Activated CD8-positive, alpha-beta memory T cell treated with anti-CD3 and anti-CD28 coated beads, Interleukin-2, amount 10 ng/mL, durations not matched to agents 7 days and 5 days (primary cell): ENCODE measurements around the gene SF3B5. TPM values are rescaled to one million over a fixed set of nuclear protein-coding genes. Genes with fewer than 3 reads are reported as not detected.
"Not testable (repeated sequence)": the region's sequence is repeated elsewhere in the genome, so short reads cannot be mapped to it uniquely, and the experiment has no call there.

Source experiments
- ATAC-seq: fragments of 150-1000 bp; cut with Tn5 transposase; one replicate; pipeline ENCODE4 v1.10.0; 2021; ENCODE audit warnings: moderate library complexity
- CTCF ChIA-PET: fragments of 350-600 bp; sonication (Branson Sonifier 250); formaldehyde crosslinking; loops from one replicate; lab custom pipeline; 2021; ENCODE audit warnings: antibody characterized with exemption; lab: Charles Lee
- DNase-seq: peaks from one replicate; pipeline ENCODE4 v3.0.0-alpha.2; 2020
- H3K27ac Mint-ChIP-seq: one replicate; pipeline ENCODE4 v1.8.0; 2021; ENCODE audit warnings: mild to moderate bottlenecking, mixed read lengths
- H3K27me3 Mint-ChIP-seq: one replicate; pipeline ENCODE4 v1.8.0; 2021; ENCODE audit warnings: mixed read lengths
- H3K36me3 Mint-ChIP-seq: one replicate; pipeline ENCODE4 v1.8.0; 2021; ENCODE audit warnings: mild to moderate bottlenecking, mixed read lengths
- H3K4me1 Mint-ChIP-seq: one replicate; pipeline ENCODE4 v1.8.0; 2021; ENCODE audit warnings: mixed read lengths
- H3K4me3 Mint-ChIP-seq: one replicate; pipeline ENCODE4 v1.8.0; 2021; ENCODE audit warnings: mild to moderate bottlenecking, moderate library complexity, mixed read lengths
- H3K9me3 Mint-ChIP-seq: one replicate; pipeline ENCODE4 v1.8.0; 2022; ENCODE audit warnings: low read depth, mixed read lengths
- total RNA-seq, 2 experiments: library from RNA; stranded (reverse); gene quantifications; one replicate each; pipeline ENCODE4 v1.2.3, GENCODE V29; 2021

SF3B5 gene
- total RNA-seq = 100 to 1,000 TPM; 151 to 176 TPM

DNA sequence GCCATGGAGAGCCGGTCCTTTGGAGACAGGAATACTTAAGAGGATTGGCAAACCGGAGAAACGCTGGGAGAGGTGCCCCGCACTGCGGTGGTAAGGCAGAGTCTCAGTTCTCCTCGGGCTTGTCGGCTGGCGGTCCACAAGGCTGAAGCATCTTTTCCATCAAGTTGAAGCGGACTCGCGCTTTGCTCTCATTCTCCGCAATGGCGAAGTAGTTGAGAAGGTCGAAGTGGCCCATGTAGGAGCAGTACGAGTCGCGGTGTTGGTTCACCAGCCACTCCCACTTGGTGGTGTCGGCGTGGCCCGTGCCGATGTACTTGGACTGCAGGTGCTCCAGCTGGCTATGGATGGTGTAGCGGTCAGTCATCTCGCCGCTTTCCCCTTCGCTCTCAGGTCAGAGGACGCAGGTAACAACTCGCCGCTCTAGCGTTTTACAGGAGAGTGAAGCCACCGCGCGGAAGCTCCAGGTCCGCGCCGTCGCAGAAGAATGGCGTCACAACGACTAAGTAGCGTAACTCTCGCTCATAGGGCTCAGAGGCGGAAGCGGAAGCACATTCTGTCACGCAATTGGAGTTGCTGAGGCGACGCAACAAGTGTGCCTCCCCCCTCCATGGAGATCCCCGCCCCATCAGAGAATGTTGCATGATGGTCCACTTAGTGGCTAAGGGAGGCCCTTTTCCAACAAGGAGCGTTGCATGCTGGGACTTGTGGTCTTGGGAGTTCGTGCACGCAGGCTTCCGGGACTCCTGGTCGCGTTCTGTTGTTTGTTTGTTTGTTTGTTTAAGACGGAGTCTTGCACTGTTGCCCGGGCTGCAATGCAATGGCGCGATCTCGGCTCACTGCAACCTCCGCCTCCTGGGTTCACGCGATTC lies at the start of gene SF3B5:
Gene SF3B5, minus strand, starts transcription at position 440 of the 869 bp plus-strand sequence. Its CDS starts 76 bp downstream, at position 364.
- Mint-ChIP-seq H3K27ac (peak within 1 kb of the TSS; percentile 97), H3K9me3 (no peaks in the 10 kb centered on the region), H3K27me3 (no peaks in the 10 kb centered on the region), H3K4me1 (peaks cover 34% of the 10 kb centered on the region), H3K36me3 (peaks cover 6% of the 10 kb centered on the region), H3K4me3 (peak within 1 kb of the TSS; percentile 98)
- CTCF ChIA-PET = interaction anchor here (1.1 to 4.2 kb wide), 5 partner anchors 10 to 517 kb away, joined by 3 to 18 read pairs (median 5); no protein-coding TSS in a partner anchor
- peak; percentile 99 for DNase-seq
- peak; percentile 96 for ATAC-seq

DNA sequence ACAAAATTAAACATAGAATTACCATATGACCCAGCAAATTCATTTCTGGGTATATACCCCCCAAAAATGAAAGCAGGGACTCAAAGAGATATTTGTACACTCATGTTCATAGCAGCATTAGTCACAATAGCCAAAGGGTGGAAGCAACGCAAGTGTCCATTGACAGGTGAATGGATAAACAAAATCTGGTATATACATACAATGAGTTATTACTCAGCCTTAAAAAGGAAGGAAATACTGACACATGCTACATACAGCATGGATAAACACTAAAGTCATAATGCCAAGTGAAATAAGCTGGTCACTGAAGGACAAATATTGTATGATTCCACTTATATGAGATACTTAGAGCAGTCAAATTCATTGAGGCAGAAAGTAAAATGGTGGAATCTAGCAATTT lies 49.6 kb upstream of the SF3B5 start:
- peaks cover 11% of the 10 kb centered on the region for H3K4me1 Mint-ChIP-seq
- ATAC-seq (no peak), DNase-seq (no peak)
- no peak overlapping the region for H3K27ac Mint-ChIP-seq
- H3K27me3 Mint-ChIP-seq = peaks cover 11% of the 10 kb centered on the region
- H3K36me3 Mint-ChIP-seq = peaks cover 2% of the 10 kb centered on the region
- H3K4me3 Mint-ChIP-seq = no peak overlapping the region
- CTCF ChIA-PET = interaction anchor here (2.5 kb wide), 1 partner anchor 39 kb away, joined by 8 read pairs; no protein-coding TSS in a partner anchor
- H3K9me3 Mint-ChIP-seq = no peaks in the 10 kb centered on the region

DNA sequence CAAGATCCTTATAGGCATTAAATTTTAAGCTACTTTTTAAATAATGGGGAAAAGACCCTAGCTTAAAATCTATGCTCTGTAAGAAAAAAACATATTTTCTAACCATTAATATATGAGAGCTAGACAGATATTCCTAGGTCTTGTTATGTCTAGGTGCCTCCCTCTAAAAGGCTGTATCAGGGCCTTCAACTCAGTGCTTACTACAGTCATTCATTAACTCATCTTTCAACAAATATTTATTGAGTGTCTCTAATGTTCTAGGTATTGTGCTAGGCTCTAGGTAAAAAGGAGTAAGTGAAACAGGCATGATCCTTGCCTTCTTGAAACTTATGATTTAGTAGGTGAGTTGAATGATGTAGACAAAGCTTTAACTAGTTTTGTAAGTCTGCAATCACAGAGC lies 48.5 kb upstream of the SF3B5 start:
- Mint-ChIP-seq H3K27me3 (peaks cover 9% of the 10 kb centered on the region), H3K27ac (no peak overlapping the region), H3K36me3 (peaks cover 2% of the 10 kb centered on the region), H3K4me3 (no peak overlapping the region), H3K9me3 (no peaks in the 10 kb centered on the region), H3K4me1 (peaks cover 6% of the 10 kb centered on the region)
- CTCF ChIA-PET = interaction anchor here (2.5 kb wide), 1 partner anchor 38 kb away, joined by 8 read pairs; no protein-coding TSS in a partner anchor
- ATAC-seq (no peak), DNase-seq (no peak)

DNA sequence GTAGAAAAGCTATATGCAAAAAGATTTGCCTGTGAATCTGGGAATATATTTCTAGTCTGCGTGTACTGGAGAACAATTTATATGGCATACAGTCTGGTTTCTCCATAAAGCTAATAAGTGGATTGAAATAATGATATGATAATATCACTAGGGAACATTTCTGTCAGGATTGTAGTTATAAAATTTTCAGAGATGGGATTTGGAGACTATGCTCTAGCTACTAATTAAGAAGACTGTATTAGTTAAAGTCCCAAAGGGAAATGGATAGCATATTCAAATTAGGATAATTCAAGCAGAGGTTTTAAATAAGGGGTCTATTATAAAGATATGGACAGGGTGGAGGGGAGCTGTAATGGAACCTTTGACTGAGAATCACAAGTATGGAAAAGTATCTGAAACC lies 47.7 kb upstream of the SF3B5 start:
- H3K27me3 Mint-ChIP-seq = peaks cover 6% of the 10 kb centered on the region
- no peak for ATAC-seq
- CTCF ChIA-PET = interaction anchor here (1.4 to 2.5 kb wide), 2 partner anchors 37 to 74 kb away, joined by 7 to 8 read pairs; no protein-coding TSS in a partner anchor

DNA sequence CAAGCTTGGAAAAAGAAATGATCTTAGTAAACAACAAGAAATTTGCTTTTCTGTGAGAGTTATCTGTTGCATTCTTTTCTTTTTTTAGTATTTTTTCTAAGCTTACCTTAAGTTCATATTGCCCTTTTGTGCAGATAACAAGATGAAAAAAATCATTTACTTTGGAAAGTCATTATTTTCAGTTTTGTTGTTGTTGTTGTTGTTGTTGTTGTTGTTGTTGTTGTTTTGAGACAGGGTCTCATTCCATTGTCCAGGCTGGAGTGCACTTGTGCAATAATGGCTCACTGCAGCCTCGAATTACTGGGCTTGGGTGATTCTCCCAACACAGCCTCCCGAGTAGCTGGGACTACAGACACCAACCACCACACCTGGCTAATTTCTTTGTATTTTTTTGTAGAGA lies 46.1 kb upstream of the SF3B5 start:
- Mint-ChIP-seq H3K4me3 (no peak overlapping the region), H3K9me3 (no peaks in the 10 kb centered on the region), H3K4me1 (peaks cover 6% of the 10 kb centered on the region), H3K27me3 (peaks cover 7% of the 10 kb centered on the region), H3K27ac (no peak overlapping the region), H3K36me3 (peaks cover 2% of the 10 kb centered on the region)
- no peak for ATAC-seq
- no peak for DNase-seq
- CTCF ChIA-PET = no interaction called here

More for the DNA sequence above, 47.7 kb upstream of the SF3B5 start:
- Mint-ChIP-seq H3K27ac (no peak overlapping the region), H3K4me3 (no peak overlapping the region), H3K9me3 (no peaks in the 10 kb centered on the region), H3K4me1 (peaks cover 6% of the 10 kb centered on the region), H3K36me3 (peaks cover 2% of the 10 kb centered on the region)
- DNase-seq = no peak

DNA sequence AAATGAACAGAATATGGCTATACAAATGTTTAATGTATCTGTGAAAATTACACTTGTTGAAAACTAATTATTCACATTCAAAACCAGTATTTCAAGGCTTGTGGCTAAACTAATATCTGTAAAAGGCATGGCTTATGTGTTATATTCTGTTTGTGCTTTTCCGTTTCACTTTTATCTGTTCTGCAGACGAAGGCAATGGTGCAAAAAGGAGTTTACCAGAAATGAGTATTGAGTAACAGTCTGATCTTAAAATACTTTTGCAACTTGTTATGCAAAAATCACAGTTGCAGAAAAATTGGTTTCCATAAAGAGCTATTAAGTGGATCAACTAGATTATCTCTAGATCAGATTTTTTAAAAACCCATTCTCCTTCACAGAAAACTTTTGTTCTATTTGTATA lies 45.5 kb upstream of the SF3B5 start:
- no peak overlapping the region for H3K4me3 Mint-ChIP-seq
- no peak for ATAC-seq
- H3K27me3 Mint-ChIP-seq = peaks cover 10% of the 10 kb centered on the region
- no peaks in the 10 kb centered on the region for H3K9me3 Mint-ChIP-seq
- peaks cover 2% of the 10 kb centered on the region for H3K36me3 Mint-ChIP-seq
- no peak for DNase-seq
- CTCF ChIA-PET = no interaction called here
- H3K4me1 Mint-ChIP-seq = peaks cover 6% of the 10 kb centered on the region
- no peak overlapping the region for H3K27ac Mint-ChIP-seq

DNA sequence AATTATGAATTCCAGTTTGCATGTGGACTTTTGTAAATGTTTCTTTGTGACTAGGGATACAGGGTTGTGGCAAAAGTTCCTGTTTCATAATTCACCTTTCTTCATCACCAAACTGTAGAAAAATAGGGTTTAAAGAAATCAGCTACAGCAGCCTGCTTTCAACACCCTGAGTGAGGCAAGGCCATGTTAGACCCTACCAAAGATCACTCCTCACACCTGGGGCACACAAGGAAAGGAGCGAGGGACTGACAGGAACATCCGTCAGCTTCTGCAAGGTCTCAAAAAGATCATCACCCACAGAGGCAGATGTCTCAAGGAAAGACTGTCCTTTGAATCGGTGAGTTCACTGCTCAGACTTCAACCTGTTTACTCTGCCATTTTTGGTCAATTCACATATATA lies 44.4 kb upstream of the SF3B5 start:
- Mint-ChIP-seq H3K4me1 (peaks cover 6% of the 10 kb centered on the region), H3K36me3 (peaks cover 2% of the 10 kb centered on the region), H3K27ac (no peak overlapping the region), H3K27me3 (peaks cover 12% of the 10 kb centered on the region), H3K9me3 (no peaks in the 10 kb centered on the region), H3K4me3 (no peak overlapping the region)
- CTCF ChIA-PET = no interaction called here
- DNase-seq (no peak), ATAC-seq (no peak)

DNA sequence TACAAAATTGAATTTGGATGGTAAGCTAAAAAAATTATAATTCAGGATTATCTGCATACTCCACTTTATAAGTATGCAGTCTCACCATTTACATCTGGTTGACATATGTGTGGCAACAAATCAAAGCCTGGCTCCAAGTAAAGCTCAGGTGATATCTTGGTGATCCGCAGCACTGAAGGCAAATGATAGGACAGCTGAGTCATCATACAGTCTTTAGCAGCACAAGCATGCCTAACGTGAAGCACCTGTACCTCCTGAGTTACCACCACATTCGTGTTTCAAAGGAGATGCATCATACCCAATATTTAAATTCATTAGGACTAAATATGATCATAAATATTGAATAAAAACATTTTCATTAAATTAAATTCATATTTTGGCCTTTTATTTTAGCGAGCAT lies 43.2 kb upstream of the SF3B5 start:
- Mint-ChIP-seq H3K27me3 (peaks cover 12% of the 10 kb centered on the region), H3K4me3 (no peak overlapping the region), H3K27ac (no peak overlapping the region), H3K36me3 (peaks cover 2% of the 10 kb centered on the region), H3K9me3 (no peaks in the 10 kb centered on the region), H3K4me1 (peaks cover 4% of the 10 kb centered on the region)
- DNase-seq (no peak), ATAC-seq (no peak)
- CTCF ChIA-PET = no interaction called here

DNA sequence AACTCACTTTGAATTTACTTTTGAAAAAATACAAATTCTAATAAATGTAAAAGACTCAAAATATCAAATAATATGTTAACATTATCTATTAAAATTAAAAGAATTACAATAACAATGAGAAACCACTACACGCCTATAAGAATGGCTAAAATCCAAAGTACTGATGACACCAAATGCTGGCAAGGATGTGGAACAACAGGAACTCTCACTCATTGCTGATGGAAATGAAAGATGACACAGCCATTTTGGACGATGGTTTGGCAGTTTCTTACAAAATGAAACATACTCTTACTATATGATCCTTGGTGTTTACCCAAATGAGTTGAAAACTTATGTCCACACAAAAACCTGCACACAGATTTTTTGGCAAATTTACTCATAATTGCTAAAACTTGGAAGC lies 39.4 kb upstream of the SF3B5 start:
- peaks cover 14% of the 10 kb centered on the region for H3K27me3 Mint-ChIP-seq
- ATAC-seq (no peak), DNase-seq (no peak)

DNA sequence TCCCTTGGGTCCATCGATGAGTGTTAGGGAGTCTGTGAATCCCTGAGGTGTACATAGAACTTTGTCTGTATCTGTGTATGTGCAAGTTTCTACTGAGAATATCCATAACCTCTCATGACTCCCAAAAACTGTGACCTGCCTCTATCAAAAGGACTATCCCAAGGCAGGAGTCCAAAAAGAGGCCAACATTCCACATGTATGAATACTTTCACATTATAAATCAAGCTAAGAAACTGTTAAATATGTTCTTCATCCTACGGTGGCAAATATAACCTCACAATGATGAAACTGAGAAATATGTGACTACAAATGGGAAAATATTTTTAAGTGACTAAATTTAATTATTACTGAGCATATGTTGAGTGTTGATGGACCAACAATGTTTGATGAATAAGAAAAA lies 38.8 kb upstream of the SF3B5 start:
- DNase-seq (no peak), ATAC-seq (no peak)
- H3K36me3 Mint-ChIP-seq = no peaks in the 10 kb centered on the region
- CTCF ChIA-PET = no interaction called here
- H3K4me1 Mint-ChIP-seq = peaks cover 12% of the 10 kb centered on the region
- H3K27me3 Mint-ChIP-seq = peaks cover 14% of the 10 kb centered on the region
- H3K9me3 Mint-ChIP-seq = no peaks in the 10 kb centered on the region
- no peak overlapping the region for H3K27ac Mint-ChIP-seq
- H3K4me3 Mint-ChIP-seq = no peak overlapping the region

More for the DNA sequence above, 39.4 kb upstream of the SF3B5 start:
- H3K9me3 Mint-ChIP-seq = no peaks in the 10 kb centered on the region
- H3K4me3 Mint-ChIP-seq = no peak overlapping the region
- peaks cover 12% of the 10 kb centered on the region for H3K4me1 Mint-ChIP-seq
- H3K27ac Mint-ChIP-seq = no peak overlapping the region
- no peaks in the 10 kb centered on the region for H3K36me3 Mint-ChIP-seq
- CTCF ChIA-PET = no interaction called here

DNA sequence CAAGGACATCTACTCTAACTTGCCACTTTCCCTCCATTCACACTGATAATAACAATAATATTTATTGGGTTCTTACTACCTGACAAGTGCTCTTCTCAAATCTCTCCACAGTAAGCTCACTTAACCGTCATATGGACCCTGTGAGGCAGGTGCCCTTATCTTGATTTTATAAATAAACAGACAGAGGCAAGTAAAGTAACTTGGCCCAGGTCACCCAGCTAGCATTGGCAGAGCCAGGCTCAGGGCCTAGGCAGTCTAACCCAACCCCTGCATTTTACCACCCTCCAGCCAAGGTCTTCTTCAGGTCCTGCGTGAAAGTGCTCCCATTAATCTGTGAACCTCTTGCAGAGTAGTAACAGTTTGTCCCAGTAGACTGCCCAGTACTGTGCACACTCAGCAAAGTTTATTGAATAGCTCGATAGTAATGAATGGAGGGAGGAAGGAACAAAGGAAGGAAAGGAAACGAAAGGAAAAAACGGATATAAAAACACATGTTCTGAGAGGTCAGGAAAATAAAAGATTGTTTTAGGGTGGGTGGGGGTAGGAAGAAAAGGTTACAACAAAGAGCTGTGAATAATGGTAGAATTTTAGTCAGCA lies 38.0 kb upstream of the SF3B5 start:
- ATAC-seq = no peak
- no peak overlapping the region for H3K27ac Mint-ChIP-seq
- H3K9me3 Mint-ChIP-seq = no peaks in the 10 kb centered on the region
- H3K4me1 Mint-ChIP-seq = peaks cover 12% of the 10 kb centered on the region
- H3K27me3 Mint-ChIP-seq = peaks cover 16% of the 10 kb centered on the region
- DNase-seq = no peak
- H3K36me3 Mint-ChIP-seq = peaks cover 1% of the 10 kb centered on the region
- no peak overlapping the region for H3K4me3 Mint-ChIP-seq
- CTCF ChIA-PET = no interaction called here

DNA sequence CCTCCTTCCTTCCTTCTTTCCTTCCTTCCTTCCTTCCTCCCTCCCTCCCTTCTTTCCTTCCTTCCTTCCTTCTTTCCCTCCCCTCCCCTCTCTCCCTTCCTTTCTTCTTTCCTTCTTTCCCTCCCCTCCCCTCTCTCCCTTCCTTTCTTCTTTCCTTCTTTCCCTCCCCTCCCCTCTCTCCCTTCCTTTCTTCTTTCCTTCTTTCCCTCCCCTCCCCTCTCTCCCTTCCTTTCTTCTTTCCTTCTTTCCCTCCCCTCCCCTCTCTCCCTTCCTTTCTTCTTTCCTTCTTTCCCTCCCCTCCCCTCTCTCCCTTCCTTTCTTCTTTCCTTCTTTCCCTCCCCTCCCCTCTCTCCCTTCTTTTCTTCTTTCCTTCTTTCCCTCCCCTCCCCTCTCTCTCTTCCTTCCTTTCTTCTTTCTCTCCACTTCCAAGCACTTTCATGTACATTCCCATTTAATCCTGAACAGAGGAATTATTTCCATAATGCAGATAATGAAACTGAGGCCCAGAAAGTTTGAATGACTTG lies 36.9 kb upstream of the SF3B5 start:
- H3K4me3 Mint-ChIP-seq, DNase-seq, H3K27ac Mint-ChIP-seq, ATAC-seq, H3K9me3 Mint-ChIP-seq, CTCF ChIA-PET, H3K36me3 Mint-ChIP-seq: not testable (repeated sequence)
- H3K27me3 Mint-ChIP-seq = peaks cover 17% of the 10 kb centered on the region
- peaks cover 12% of the 10 kb centered on the region for H3K4me1 Mint-ChIP-seq

DNA sequence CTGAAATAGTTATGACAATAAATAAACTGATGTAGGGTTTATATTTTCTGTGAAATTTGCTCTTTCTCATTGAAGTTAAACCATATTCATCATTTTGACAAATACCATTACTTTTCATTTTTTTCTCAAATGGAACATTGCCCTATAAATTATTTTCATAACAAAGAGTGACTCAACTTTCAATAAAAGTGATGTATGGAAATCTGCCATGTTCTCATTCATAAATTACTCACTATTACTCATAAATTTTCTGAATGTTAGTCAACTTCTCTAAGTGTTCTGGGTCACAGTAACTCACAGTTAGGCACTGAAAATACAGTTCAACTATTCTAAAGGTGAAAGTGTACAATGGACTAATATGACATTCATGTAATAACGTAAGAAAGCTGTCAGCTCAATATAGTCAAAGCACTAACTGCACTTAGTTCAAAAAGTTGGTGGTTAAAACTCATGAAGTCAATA lies 35.9 kb upstream of the SF3B5 start:
- peaks cover 14% of the 10 kb centered on the region for H3K27me3 Mint-ChIP-seq
- H3K4me1 Mint-ChIP-seq = peaks cover 12% of the 10 kb centered on the region
- no peak overlapping the region for H3K27ac Mint-ChIP-seq
- H3K36me3 Mint-ChIP-seq = peaks cover 2% of the 10 kb centered on the region
- CTCF ChIA-PET = no interaction called here
- no peaks in the 10 kb centered on the region for H3K9me3 Mint-ChIP-seq
- H3K4me3 Mint-ChIP-seq = no peak overlapping the region
- ATAC-seq (peak; percentile 60), DNase-seq (no peak)
